ENCODE results near the gene TMEM163. TPM values are rescaled to one million over a fixed set of nuclear protein-coding genes. Genes with fewer than 3 reads are reported as not detected.

TMEM163 gene
- total and polyA plus RNA-seq, 4 donors, result 5.8 to 46.9 (median 29.8) TPM

DNA sequence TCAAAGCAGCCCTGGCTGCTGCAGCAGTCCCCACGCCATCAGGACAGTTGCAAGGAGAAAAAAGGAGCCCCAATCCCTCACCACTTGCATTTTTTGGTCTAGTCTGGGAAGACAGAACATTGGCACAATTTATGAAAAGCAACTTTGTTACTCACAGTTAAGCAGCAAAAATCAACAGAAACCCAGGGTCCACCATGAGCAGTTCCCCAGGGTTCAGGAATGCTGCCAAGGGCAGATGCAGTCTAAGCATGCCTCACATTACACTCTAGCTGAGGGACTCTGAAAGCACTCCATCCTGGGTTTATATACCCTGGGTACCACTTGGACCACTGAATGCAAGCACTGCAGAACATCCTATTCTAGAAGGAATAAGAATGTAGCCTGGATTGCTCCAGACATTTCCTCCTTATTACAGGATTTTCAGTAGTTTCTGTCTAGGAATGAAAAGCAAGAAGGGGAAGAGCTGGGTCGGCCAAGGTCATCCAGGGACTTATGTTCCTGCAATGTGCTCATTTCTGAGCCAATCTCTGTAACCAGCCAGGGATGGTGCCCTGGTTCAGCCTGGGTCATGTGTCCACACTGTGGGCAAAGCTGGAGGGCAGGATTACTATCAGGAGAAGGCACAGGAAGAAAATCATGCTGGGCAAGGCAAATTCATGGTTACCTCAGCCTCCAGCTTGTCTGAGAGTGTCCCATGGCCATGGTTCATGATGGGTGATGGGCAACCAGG, 19.5 kb upstream of the TMEM163 start:
- WGBS, 2 donors, result 82 to 83% methylated on average over 2 of the region's 2 CpGs

DNA sequence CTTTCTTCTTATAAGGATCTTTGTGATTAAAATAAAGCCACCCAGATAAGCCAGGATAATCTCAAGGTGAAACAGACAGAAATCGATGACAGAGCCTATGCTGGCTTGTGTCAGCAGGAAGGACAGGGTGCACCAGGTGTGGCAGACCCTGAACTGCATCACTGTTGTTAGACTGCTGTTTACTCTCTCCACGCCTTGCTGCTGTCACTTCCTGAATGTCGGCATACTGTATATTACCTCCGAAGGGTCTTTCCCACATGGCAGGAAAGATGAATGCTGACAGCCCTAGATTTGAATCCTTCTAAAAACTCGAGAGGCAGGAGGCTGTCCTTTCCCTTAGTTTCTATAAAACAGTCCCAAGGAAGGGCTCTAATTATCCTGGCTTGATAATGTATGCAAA, 18.9 kb upstream of the TMEM163 start:
- Histone ChIP-seq H3K36me3 (ENCODE audit: control insufficient read depth in 4 of 4, insufficient read depth in 4 of 4, low read length in 4 of 4) (no peaks in the 10 kb centered on the region), H3K27me3 (ENCODE audit: control insufficient read depth in 3 of 3, insufficient read depth in 3 of 3, low read length in 2 of 3) (no peaks in the 10 kb centered on the region), H3K4me3 (no peak overlapping the region), H3K9ac (ENCODE audit: insufficient read depth in 1 of 2, low read length in 2 of 2) (no peak overlapping the region), H3K9me3 (ENCODE audit: control insufficient read depth in 4 of 4, insufficient read depth in 3 of 4, low read length in 3 of 4) (peaks cover 0 to 3% (median 0%) of the 10 kb centered on the region in 4 donors), H3K27ac (ENCODE audit: low read depth in 1 of 2, low read length in 1 of 2) (no peak overlapping the region), H3K4me1 (ENCODE audit: control insufficient read depth in 5 of 5, insufficient read depth in 5 of 5, low read length in 5 of 5) (no peaks in the 10 kb centered on the region)
- ATAC-seq (ENCODE audit: insufficient read depth, low FRiP score) (no peak), DNase-seq (no peak)
- TF ChIP-seq, protein P1, sequence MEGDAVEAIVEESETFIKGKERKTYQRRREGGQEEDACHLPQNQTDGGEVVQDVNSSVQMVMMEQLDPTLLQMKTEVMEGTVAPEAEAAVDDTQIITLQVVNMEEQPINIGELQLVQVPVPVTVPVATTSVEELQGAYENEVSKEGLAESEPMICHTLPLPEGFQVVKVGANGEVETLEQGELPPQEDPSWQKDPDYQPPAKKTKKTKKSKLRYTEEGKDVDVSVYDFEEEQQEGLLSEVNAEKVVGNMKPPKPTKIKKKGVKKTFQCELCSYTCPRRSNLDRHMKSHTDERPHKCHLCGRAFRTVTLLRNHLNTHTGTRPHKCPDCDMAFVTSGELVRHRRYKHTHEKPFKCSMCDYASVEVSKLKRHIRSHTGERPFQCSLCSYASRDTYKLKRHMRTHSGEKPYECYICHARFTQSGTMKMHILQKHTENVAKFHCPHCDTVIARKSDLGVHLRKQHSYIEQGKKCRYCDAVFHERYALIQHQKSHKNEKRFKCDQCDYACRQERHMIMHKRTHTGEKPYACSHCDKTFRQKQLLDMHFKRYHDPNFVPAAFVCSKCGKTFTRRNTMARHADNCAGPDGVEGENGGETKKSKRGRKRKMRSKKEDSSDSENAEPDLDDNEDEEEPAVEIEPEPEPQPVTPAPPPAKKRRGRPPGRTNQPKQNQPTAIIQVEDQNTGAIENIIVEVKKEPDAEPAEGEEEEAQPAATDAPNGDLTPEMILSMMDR (IDR thresholded peaks at IDR 0.05; ENCODE audit: control extremely low read depth, extremely low read depth), result no peak
- WGBS, 2 donors, result 53 to 67% methylated on average over 5 of the region's 5 CpGs

More for the DNA sequence above, 19.5 kb upstream of the TMEM163 start:
- Histone ChIP-seq H3K4me3 (no peak overlapping the region), H3K27me3 (ENCODE audit: control insufficient read depth in 3 of 3, insufficient read depth in 3 of 3, low read length in 2 of 3) (no peaks in the 10 kb centered on the region), H3K9ac (ENCODE audit: insufficient read depth in 1 of 2, low read length in 2 of 2) (no peak overlapping the region), H3K27ac (ENCODE audit: low read depth in 1 of 2, low read length in 1 of 2) (no peak overlapping the region), H3K9me3 (ENCODE audit: control insufficient read depth in 4 of 4, insufficient read depth in 3 of 4, low read length in 3 of 4) (peaks cover 0 to 3% (median 0%) of the 10 kb centered on the region in 4 donors), H3K4me1 (ENCODE audit: control insufficient read depth in 5 of 5, insufficient read depth in 5 of 5, low read length in 5 of 5) (no peaks in the 10 kb centered on the region), H3K36me3 (ENCODE audit: control insufficient read depth in 4 of 4, insufficient read depth in 4 of 4, low read length in 4 of 4) (no peaks in the 10 kb centered on the region)
- ATAC-seq (ENCODE audit: insufficient read depth, low FRiP score) (no peak), DNase-seq (no peak)
- TF ChIP-seq, protein P1 (IDR thresholded peaks at IDR 0.05; ENCODE audit: control extremely low read depth, extremely low read depth), result no peak

- Histone ChIP-seq H3K9ac (ENCODE audit: insufficient read depth in 1 of 2, low read length in 2 of 2) (no peak overlapping the region), H3K27ac (ENCODE audit: low read depth in 1 of 2, low read length in 1 of 2) (no peak overlapping the region), H3K4me3 (no peak overlapping the region), H3K4me1 (ENCODE audit: control insufficient read depth in 5 of 5, insufficient read depth in 5 of 5, low read length in 5 of 5) (no peaks in the 10 kb centered on the region), H3K9me3 (ENCODE audit: control insufficient read depth in 4 of 4, insufficient read depth in 3 of 4, low read length in 3 of 4) (peaks cover 0 to 3% (median 0%) of the 10 kb centered on the region in 4 donors), H3K27me3 (ENCODE audit: control insufficient read depth in 3 of 3, insufficient read depth in 3 of 3, low read length in 2 of 3) (no peaks in the 10 kb centered on the region), H3K36me3 (ENCODE audit: control insufficient read depth in 4 of 4, insufficient read depth in 4 of 4, low read length in 4 of 4) (no peaks in the 10 kb centered on the region)
- ATAC-seq (ENCODE audit: insufficient read depth, low FRiP score), result no peak
- TF ChIP-seq, protein P1 (IDR thresholded peaks at IDR 0.05; ENCODE audit: control extremely low read depth, extremely low read depth), result no peak
- no peak for DNase-seq
- WGBS, 2 donors, result 58 to 62% methylated on average over 3 of the region's 3 CpGs
These were observed 17.5 kb upstream of the TMEM163 start for GRCh38 chr2:134736167-134736880.
